ENCODE measurements around the gene ZBED6.
"Not testable (repeated sequence)": the region's sequence is repeated elsewhere in the genome, so short reads cannot be mapped to it uniquely, and the experiment has no call there.

ZBED6 gene

GRCh38 chr1:203795441-203796235 is at the start of gene ZBED6, which contains the start of gene ZC3H11A:
TSS of gene ZBED6 (plus strand) at chr1:203795623. CDS start at chr1:203797523, 1,900 bp downstream.
TSS of gene ZC3H11A (plus strand) at chr1:203795623. CDS start at chr1:203817071, 21,448 bp downstream.
- peak; percentile 98 for FAIRE-seq

DNA sequence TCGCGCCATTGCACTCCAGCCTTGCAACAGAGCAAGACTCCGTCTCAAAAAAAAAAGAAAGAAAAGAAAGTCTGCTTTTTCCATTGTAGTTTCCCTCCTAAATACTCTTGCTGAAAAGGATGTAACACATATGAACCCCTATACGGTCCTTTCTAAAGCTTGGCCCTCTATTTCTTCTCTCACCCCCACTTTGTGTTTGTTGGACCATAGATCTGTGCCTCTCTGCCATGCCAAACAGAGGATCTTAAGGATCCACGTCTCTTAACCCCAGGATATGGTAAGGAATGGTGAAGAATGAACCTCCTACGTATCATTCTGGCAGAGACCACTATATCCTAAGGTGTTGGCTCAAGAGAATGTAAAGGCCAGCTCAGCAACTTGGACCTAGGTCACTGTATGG is 49.1 kb upstream of the ZBED6 start:
- no peak for FAIRE-seq

- FAIRE-seq = no peak
Measured at GRCh38 chr1:203751051-203751450, 44.4 kb upstream of the ZBED6 start.

GRCh38 chr1:203751618-203752361 is 43.6 kb upstream of the ZBED6 start:
- not testable (repeated sequence) for FAIRE-seq

- no peak for FAIRE-seq
Measured at GRCh38 chr1:203754455-203754864, 41.0 kb upstream of the ZBED6 start.

- no peak for FAIRE-seq
Measured at GRCh38 chr1:203756036-203756435, 39.4 kb upstream of the ZBED6 start.

GRCh38 chr1:203758749-203759148 is 36.7 kb upstream of the ZBED6 start:
- FAIRE-seq = not testable (repeated sequence)

DNA sequence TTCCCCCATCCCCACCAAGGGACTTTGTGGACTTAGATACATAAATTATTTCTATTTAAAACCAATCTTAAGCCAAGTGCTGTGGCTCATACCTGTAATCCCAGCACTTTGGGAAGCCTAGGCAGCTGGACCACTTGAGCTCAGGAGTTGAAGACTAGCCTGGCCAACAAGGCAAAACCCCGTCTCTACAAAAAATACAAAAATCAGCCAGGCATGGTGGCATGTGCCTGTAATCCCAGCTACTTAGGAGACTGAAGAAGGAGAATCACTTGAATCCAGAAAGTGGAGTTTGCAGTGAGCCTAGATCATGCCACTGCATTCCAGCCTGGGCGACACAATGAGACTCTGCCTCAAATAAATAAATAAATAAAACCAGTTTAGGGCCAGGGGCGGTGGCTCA is 34.9 kb upstream of the ZBED6 start:
- no peak for FAIRE-seq

DNA sequence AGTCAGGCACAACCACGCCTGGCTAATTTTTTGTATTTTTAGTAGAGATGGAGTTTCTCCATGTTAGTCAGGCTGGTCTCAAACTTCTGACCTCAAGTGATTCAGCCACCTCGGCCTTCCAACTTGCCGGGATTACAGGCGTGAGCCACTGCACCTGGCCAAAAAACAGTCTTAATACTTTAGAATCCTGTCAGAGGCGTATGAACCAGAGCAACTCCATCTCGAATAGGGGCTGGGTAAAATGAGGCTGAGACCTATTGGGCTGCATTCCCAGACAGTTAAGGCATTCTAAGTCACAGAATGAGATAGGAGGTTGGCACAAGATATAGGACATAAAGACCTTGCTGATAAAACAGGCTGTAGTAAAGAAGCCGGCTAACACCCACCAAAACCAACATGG is 33.5 kb upstream of the ZBED6 start:
- FAIRE-seq = not testable (repeated sequence)

- no peak for FAIRE-seq
Measured at GRCh38 chr1:203763505-203763904, 31.9 kb upstream of the ZBED6 start.

DNA sequence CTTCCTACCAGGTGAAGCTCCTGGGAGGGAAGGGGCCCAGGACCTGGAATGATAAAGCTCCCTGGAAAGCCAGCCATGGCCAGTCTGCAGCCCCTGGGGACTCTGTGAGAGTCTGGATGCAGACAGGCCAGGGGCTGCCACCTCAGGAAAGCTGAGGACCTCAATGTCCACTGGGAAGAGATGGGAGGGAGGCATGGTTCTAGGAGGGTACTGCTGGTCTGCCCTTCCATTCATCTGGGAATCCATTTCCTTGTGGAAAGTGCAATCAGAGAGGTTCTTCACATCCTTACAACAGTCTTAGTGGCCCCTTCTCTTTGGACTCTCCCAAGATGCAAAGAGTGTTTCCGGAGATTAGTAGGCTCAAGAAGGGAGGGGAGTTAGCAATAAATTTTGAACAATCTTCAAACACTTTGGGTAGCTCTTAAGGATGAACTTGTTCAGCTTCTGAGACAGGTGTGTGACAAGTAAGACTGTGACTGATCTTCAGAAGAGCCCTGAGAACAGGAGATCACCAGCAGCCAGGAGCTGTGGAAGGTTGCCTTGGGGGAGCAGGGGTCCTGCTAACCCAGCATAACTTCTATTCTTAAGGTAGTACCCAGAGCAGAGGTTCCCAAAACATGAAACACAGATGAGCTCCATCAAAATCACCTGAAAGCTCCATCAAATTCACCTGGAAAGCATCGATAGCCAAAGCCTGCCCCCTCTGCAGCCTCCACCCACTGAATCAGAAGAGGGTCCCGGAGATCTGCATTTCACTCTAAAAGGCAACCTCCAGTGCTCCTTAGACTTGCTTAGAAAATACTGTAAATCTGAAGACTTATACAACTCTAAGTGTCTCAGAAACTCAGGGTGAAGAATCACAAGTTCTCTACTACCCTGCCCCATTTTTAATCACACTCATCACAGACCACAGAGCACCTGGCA is 31.1 kb upstream of the ZBED6 start:
- FAIRE-seq = no peak

DNA sequence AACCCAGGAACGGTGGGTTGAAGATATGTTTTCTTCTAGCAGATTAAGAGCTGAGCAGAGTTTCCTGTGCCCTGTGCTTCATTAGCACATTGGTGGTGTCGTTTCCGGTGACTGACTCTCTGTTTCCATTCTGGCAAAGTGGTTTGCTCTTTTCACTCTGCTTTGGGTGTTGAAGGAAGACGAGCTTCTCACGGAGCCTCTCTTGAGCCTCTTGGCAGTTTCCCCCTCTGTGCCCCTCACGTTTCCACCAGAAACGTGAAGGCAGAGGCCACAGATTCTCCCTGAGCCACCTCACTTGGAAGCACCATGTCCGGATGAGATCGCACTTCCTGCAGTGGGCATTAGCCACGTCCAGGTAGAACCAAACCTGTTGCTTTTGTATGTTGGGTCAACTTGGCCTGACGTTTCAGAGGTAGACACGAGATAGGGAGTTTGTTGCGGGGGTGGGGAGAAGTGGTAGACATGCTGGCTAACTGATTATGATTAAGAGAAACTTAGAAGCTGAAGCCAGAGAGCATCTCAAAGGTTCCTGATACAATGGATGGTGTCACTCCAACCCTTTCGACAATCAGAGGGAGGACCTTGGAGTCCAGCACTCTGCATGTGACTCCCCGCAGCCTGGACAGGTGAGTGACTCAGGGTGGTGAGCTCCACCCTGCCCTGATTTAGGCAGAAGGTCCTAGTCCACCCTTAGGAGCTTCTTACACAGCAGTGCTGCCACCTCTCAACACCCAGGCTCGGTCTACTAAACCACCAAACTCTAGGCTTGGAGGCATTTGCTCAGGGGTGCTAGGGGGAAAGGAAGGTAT is 30.2 kb upstream of the ZBED6 start, which contains the start of gene LAX1:
LAX1 (plus strand) TSS at position 155 of the 809 bp plus-strand sequence; CDS start at position 538, 383 bp downstream.
- no peak for FAIRE-seq

GRCh38 chr1:203768256-203768655 is 27.2 kb upstream of the ZBED6 start:
- FAIRE-seq = no peak

DNA sequence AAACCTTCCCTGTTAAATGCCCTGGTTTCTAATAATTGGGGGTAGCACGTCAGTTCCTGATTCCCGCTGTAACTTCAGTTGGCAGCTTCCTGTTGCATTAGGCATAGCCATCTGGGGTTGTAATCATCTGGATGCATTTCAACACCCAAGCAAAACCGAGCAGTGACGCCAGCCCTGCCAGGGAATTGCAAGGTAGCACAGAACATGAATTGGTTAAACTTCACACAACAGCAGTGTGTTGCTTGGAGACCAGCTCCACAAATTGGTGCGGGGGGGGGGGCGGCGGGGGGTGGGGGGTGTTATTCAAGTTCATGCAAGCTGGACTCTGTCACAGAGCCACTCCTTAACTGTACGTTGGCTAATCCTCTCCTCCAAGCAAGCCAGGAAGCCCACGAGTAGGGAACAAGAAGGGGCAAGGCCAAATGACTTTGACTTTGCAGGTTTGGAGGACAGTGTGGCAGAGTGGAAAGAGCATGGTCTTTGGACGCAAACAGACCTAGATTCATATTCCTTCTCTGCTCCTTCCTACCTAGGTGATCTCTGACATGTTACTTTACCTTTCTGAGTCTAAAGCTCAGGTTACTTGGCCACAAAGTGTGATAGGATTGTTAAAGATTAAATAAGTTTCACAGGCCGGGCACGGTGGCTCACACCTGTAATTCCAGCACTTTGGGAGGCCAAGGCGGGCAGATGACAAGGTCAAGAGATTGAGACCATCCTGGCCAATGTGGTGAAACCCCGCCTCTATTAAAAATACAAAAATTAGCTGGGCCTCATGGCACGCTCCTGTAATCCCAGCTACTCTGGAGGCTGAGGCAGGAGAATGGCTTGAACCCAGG is 25.7 kb upstream of the ZBED6 start:
- FAIRE-seq = no peak

GRCh38 chr1:203771901-203772301 is 23.5 kb upstream of the ZBED6 start:
- no peak for FAIRE-seq

GRCh38 chr1:203772836-203773235 is 22.6 kb upstream of the ZBED6 start:
- FAIRE-seq = no peak

- no peak for FAIRE-seq
Measured at GRCh38 chr1:203776636-203777035, 18.8 kb upstream of the ZBED6 start.

DNA sequence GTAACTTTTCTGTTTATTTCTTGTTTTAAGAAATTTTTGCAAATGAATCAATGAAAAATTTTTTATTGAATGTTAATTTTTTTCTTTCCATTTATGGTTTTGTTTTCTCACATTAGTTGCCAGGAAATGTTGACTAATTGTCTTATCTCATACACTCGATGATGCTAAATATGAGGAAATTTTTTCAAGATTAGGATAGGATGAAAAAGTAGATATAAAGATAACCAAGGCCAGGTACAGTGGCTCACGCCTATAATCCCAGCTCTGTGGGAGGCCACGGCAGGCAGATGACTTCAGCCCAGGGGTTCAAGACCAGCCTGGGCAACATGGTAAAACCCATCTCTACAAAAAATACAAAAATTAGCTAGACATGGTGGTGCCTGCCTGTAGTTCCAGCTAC is 17.8 kb upstream of the ZBED6 start:
- no peak for FAIRE-seq

DNA sequence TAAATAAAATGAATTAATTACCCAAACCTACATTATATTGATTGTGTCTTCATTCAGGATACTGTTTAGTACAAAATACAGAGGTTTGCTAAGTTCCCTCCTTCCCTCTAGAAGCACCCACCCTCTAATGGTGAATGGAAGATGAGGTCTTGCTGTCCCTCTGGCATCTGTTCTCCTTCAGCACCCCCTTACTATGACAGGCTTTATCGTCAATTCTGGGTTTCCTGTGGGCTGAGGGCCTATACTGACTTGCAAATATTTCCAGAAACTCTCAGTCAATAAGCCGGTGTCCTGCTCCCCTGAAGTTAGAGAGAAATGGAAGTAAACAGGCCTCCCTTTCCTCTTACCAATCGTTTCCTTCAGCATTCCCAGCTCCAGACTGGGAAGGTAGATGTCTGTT is 17.3 kb upstream of the ZBED6 start:
- no peak for FAIRE-seq

GRCh38 chr1:203778789-203779188 is 16.6 kb upstream of the ZBED6 start:
- FAIRE-seq = no peak

- FAIRE-seq = no peak
Measured at GRCh38 chr1:203781962-203782361, 13.5 kb upstream of the ZBED6 start.
